GM12878 (cell line): ENCODE data around the gene FRMD3. TPM values are rescaled to one million over a fixed set of nuclear protein-coding genes. Genes with fewer than 3 reads are reported as not detected.

Experiments
- ATAC-seq: fragments of 200-7000 bp; cut with Tn5 transposase; 3 replicates; pipeline ENCODE4 v1.9.1; 2020; ENCODE audit warnings: mild to moderate bottlenecking, moderate library complexity
- BruUV-seq: library from RNA; stranded (reverse); fragments of 400-500 nt; replicated peaks from 2 replicates; lab custom pipeline; 2021; lab: Mats Ljungman, UMichigan
- CTCF ChIA-PET: fragments of 300-600 bp; sonication (Branson Sonifier 250); formaldehyde crosslinking; extraction: SDS; loops from one replicate; lab custom pipeline; 2021; ENCODE audit warnings: inconsistent platforms; lab: Yijun Ruan, JAX
- POLR2A ChIA-PET: fragments of 350-600 bp; formaldehyde crosslinking; extraction: SDS; loops from one replicate; lab custom pipeline; 2021; ENCODE audit warnings: inconsistent platforms; lab: Charles Lee
- RAD21 ChIA-PET: fragments of 300-600 bp; sonication (Branson Sonifier 250); formaldehyde crosslinking; loops from one replicate; lab custom pipeline; 2023; ENCODE audit warnings: antibody characterized with exemption; ENCODE audit not compliant: unreplicated experiment; lab: Charles Lee
- SMC1A ChIA-PET: fragments of 300-600 bp; sonication (Branson Sonifier 250); formaldehyde crosslinking; loops from one replicate; lab custom pipeline; 2023; ENCODE audit not compliant: unreplicated experiment, uncharacterized antibody; lab: Charles Lee
- DNase-seq: peaks from one replicate; pipeline ENCODE4 v3.0.0-alpha.2; 2011; ENCODE audit warnings: low read depth, low spot score
- FAIRE-seq: peaks from 3 replicates; lab custom pipeline; 2011; peaks lifted over from hg19 to GRCh38; lab: Jason Lieb, UNC
- H2AFZ ChIP-seq: 2 replicates; pipeline ENCODE4 v1.6.0; 2011; ENCODE audit warnings: low read depth, low read length, control low read depth; ENCODE audit not compliant: control insufficient read depth
- H3K27ac ChIP-seq: 2 replicates; pipeline ENCODE4 v1.5.1; 2011; ENCODE audit warnings: control low read depth; ENCODE audit not compliant: control insufficient read depth, insufficient read depth
- H3K27me3 ChIP-seq, 2 experiments: replicated peaks in 1 of 2; 2 replicates each; pipeline versions ENCODE4 v1.6.0 to v1.6.1; 2011; ENCODE audit warnings: low read length in 1 of 2; ENCODE audit not compliant: control insufficient read depth in 2 of 2, insufficient read depth in 2 of 2
- H3K36me3 ChIP-seq, 2 experiments: 2 replicates each; pipeline ENCODE4 v1.5.1; 2011; ENCODE audit warnings: low read length in 1 of 2; ENCODE audit not compliant: control insufficient read depth in 2 of 2, insufficient read depth in 2 of 2
- H3K4me1 ChIP-seq: 2 replicates; pipeline ENCODE4 v1.6.1; 2011; ENCODE audit warnings: mild to moderate bottlenecking, low read length, moderate library complexity, mixed read lengths; ENCODE audit not compliant: control insufficient read depth, insufficient read depth
- H3K4me2 ChIP-seq: 2 replicates; pipeline ENCODE4 v1.6.0; 2011; ENCODE audit warnings: control low read depth; ENCODE audit not compliant: control insufficient read depth, insufficient read depth
- H3K4me3 ChIP-seq: fragments of 200-600 bp; sonication (generic); 2 replicates; pipeline ENCODE4 v1.5.1; 2016
- H3K79me2 ChIP-seq: 2 replicates; pipeline ENCODE4 v1.6.0; 2011; ENCODE audit warnings: low read length; ENCODE audit not compliant: control insufficient read depth, insufficient read depth
- H3K9ac ChIP-seq: 2 replicates; pipeline ENCODE4 v1.8.0; 2011; ENCODE audit warnings: low read length, control low read depth, mixed read lengths; ENCODE audit not compliant: control insufficient read depth, insufficient read depth
- H3K9me3 ChIP-seq: replicated peaks from 3 replicates; pipeline ENCODE4 v1.5.1; 2011; ENCODE audit warnings: mild to moderate bottlenecking, low read length; ENCODE audit not compliant: control insufficient read depth, insufficient read depth
- H4K20me1 ChIP-seq: 2 replicates; pipeline ENCODE4 v1.6.0; 2011; ENCODE audit not compliant: control insufficient read depth, insufficient read depth
- MTA3 ChIP-seq: IDR thresholded peaks from 2 replicates; pipeline ENCODE4 v1.6.1; 2012; ENCODE audit warnings: low read length, inconsistent platforms, borderline replicate concordance
- ZNF384 ChIP-seq: IDR thresholded peaks from 2 replicates; pipeline ENCODE4 v1.6.1; 2012; ENCODE audit warnings: low read depth, mild to moderate bottlenecking, low read length, improper control_type of control experiment, borderline replicate concordance
- WGBS: methylation state at CpG from one replicate; pipeline ENCODE4 v1.1.6; 2016; ENCODE audit warnings: low lambda C conversion rate; ENCODE audit not compliant: insufficient replicate concordance, insufficient coverage; ENCODE audit errors: missing lambda C conversion rate; 5-methylcytosine and 5-hydroxymethylcytosine counted together
- in situ Hi-C: fragments of 300-500 bp; cut with MboI; formaldehyde crosslinking; loops from 9 replicates; pipeline ENCODE4 v1.14.3; 2018; ENCODE audit warnings: mixed read lengths
- intact Hi-C: fragments of 100-400 bp; cut with micrococcal nuclease; formaldehyde crosslinking; loops from one replicate; pipeline ENCODE4 v1.14.2; 2022; ENCODE audit not compliant: unreplicated experiment
- polyA plus RNA-seq, 11 experiments: library from polyadenylated mRNA; depleted of rRNA in 4 of 11; unstranded in 6 of 11; stranded (reverse) in 5 of 11; fragments of >200 nt; fragmentation: Nextera tagmentation in 4 of 11; fragmentation: Illumina TruSeq in 1 of 11; extraction: Ambion mirVana in 4 of 11; extraction: Trizol in 1 of 11; gene quantifications; 1 replicate in 1 of 11; 2 replicates in 10 of 11; pipeline versions ENCODE4 v1.2.1 to v1.2.3, GENCODE V29; 2011 to 2016; ENCODE audit warnings: inconsistent platforms in 2 of 11, missing spikeins in 2 of 11, low read depth in 1 of 11
- total RNA-seq, 4 experiments: library from RNA; depleted of rRNA in 3 of 4; stranded (reverse); fragments of >200 nt in 3 of 4; fragmentation: Illumina TruSeq in 1 of 4; extraction: Trizol in 1 of 4; gene quantifications; 2 replicates each; pipeline versions ENCODE4 v1.2.1 to v1.2.3, GENCODE V29; 2013 to 2021
- TF ChIP-seq, protein P1 (sequence below): fragments of 450-650 bp; IDR thresholded peaks from 2 replicates; pipeline ENCODE4 v1.6.1; 2017; ENCODE audit warnings: antibody characterized with exemption, mild to moderate bottlenecking, moderate library complexity

The FRMD3 gene
- total and polyA plus RNA-seq, 10 of the 15 experiments (the other 5 are each of a cell fraction or from before 2014, with no cell fraction given), result 0.04 to 0.68 (median 0.21) TPM; not detected in 1

- TF ChIP-seq, protein P1, sequence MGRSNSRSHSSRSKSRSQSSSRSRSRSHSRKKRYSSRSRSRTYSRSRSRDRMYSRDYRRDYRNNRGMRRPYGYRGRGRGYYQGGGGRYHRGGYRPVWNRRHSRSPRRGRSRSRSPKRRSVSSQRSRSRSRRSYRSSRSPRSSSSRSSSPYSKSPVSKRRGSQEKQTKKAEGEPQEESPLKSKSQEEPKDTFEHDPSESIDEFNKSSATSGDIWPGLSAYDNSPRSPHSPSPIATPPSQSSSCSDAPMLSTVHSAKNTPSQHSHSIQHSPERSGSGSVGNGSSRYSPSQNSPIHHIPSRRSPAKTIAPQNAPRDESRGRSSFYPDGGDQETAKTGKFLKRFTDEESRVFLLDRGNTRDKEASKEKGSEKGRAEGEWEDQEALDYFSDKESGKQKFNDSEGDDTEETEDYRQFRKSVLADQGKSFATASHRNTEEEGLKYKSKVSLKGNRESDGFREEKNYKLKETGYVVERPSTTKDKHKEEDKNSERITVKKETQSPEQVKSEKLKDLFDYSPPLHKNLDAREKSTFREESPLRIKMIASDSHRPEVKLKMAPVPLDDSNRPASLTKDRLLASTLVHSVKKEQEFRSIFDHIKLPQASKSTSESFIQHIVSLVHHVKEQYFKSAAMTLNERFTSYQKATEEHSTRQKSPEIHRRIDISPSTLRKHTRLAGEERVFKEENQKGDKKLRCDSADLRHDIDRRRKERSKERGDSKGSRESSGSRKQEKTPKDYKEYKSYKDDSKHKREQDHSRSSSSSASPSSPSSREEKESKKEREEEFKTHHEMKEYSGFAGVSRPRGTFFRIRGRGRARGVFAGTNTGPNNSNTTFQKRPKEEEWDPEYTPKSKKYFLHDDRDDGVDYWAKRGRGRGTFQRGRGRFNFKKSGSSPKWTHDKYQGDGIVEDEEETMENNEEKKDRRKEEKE, result no peak
Measured at GRCh38 chr9:83432104-83432627, 106.0 kb downstream of the FRMD3 start (continued).

GRCh38 chr9:83431101-83432060, 106.8 kb downstream of the FRMD3 start:
- ATAC-seq (peak; percentile 51), FAIRE-seq (no peak), DNase-seq (no peak)
- intact Hi-C loops, result no loop called here
- in situ Hi-C loops, result no loop called here
- WGBS, result 29% methylated on average over 7 of the region's 7 CpGs
- Histone ChIP-seq H3K27ac (no peak overlapping the region), H3K36me3 (no peaks in the 10 kb centered on the region), H3K27me3 (no peaks in the 10 kb centered on the region), H3K4me1 (no peaks in the 10 kb centered on the region), H3K4me3 (no peak overlapping the region), H4K20me1 (no peaks in the 10 kb centered on the region), H3K4me2 (no peak overlapping the region), H2AFZ (no peak overlapping the region), H3K79me2 (no peaks in the 10 kb centered on the region), H3K9ac (no peak overlapping the region), H3K9me3 (no peaks in the 10 kb centered on the region)
- ChIA-PET SMC1A (interaction anchor here (1.0 kb wide), 1 partner anchor 37 kb away, joined by 4 read pairs; no protein-coding TSS in a partner anchor), CTCF (interaction anchor here (1.1 to 1.6 kb wide), 2 partner anchors 97 to 113 kb away, joined by 3 to 5 read pairs; no protein-coding TSS in a partner anchor), POLR2A (no interaction called here), RAD21 (no interaction called here)
- BruUV-seq, result no TSS peak
- TF ChIP-seq MTA3 (no peak), ZNF384 (peak; percentile 34; the same call in 1 of the 2 replicates)
